ENCODE data around the gene FOXD2. TPM values are rescaled to one million over a fixed set of nuclear protein-coding genes. Genes with fewer than 3 reads are reported as not detected.

Gene FOXD2
- polyA plus RNA-seq, 1 experiment, result not detected

DNA sequence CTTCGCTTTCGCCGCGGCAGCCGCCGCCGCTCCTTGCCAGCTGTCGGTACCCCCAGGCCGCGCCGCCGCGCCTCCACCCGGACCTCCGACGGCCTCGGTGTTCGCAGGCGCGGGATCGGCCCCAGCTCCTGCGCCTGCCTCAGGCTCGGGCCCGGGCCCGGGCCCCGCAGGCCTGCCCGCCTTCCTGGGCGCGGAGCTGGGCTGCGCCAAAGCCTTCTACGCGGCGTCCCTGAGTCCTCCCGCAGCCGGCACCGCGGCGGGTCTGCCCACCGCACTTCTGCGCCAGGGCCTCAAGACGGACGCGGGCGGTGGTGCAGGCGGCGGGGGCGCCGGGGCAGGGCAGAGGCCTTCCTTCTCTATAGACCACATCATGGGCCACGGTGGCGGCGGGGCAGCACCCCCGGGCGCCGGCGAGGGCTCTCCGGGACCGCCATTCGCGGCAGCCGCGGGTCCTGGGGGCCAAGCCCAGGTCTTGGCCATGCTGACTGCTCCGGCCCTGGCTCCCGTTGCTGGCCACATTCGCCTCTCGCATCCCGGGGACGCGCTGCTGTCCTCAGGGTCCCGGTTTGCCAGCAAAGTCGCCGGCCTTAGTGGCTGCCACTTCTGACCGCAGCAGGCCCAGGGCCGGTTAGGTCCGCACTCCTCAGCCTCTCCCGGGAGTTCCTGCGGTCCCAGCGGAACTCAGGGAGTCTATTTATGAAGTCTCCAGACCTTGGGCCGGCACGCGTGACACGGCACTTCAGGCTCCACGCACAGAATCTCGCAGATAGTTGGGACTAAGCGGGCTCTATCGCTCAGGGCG, 1.4 kb downstream of the FOXD2 start:
- H3K27me3 ChIP-seq (ENCODE audit: control insufficient read depth, insufficient read depth, low read length), result peaks cover 51% of the 10 kb centered on the region
- CTCF ChIA-PET, result interaction anchor here (0.6 to 9.3 kb wide), 6 partner anchors 130 to 485 kb away, joined by 3 to 243 read pairs (median 20); no protein-coding TSS in a partner anchor
- DNase-seq (ENCODE audit: low read depth, low spot score), result no peak
- H3K4me3 ChIP-seq (ENCODE audit: low read depth, low read length), result no peak overlapping the region
- no peaks in the 10 kb centered on the region for H3K9me3 ChIP-seq (ENCODE audit: control insufficient read depth, insufficient read depth, low read length)
- POLR2A ChIA-PET, result no interaction called here
- TF ChIP-seq, protein P1, sequence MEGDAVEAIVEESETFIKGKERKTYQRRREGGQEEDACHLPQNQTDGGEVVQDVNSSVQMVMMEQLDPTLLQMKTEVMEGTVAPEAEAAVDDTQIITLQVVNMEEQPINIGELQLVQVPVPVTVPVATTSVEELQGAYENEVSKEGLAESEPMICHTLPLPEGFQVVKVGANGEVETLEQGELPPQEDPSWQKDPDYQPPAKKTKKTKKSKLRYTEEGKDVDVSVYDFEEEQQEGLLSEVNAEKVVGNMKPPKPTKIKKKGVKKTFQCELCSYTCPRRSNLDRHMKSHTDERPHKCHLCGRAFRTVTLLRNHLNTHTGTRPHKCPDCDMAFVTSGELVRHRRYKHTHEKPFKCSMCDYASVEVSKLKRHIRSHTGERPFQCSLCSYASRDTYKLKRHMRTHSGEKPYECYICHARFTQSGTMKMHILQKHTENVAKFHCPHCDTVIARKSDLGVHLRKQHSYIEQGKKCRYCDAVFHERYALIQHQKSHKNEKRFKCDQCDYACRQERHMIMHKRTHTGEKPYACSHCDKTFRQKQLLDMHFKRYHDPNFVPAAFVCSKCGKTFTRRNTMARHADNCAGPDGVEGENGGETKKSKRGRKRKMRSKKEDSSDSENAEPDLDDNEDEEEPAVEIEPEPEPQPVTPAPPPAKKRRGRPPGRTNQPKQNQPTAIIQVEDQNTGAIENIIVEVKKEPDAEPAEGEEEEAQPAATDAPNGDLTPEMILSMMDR (IDR thresholded peaks at IDR 0.05; ENCODE audit: low read depth, low read length), result no peak
- no peak overlapping the region for H3K27ac ChIP-seq (ENCODE audit: low read depth, low read length)

DNA sequence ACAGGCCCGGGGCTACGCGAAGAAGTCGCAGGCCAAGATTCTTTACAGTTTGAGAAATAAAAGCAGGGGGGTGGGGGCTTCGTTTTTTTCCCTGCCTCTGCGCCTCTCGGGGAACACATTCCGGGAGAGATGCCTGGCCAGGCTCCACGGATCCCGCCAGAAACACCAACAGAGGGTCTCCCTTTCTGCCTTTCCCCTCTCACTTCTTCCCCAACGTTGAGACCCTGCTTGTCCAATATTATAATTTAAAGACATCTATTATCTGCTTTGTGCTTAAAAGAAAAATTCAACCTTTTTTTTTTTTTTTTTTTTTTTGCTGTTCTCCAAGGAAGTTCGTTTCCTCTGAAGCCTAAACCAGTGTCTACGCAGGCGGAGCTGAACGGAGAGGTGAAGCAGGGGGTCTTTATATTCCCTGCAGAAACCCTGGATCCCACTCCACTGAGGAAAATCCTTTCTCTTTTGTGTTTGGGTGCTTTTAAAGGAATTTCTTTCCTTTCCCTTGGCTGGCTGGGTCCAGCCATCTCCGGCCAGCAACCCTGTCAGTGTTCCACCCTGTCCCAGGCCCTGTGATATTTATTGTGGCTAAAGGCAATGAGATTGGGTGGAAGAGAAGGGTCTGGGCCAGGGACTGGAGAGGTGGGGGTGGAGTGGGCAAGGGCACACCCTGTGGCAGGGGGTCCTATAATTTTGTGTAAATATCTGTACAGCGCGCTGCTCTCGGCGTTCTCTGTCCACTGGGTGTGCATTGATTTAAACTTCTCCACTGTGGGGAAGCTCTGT, 2.2 kb downstream of the FOXD2 start:
- ChIA-PET CTCF (interaction anchor here (0.7 to 3.4 kb wide), 5 partner anchors 8 to 298 kb away, joined by 3 to 19 read pairs (median 8); no protein-coding TSS in a partner anchor), POLR2A (no interaction called here)
- Histone ChIP-seq H3K4me3 (ENCODE audit: low read depth, low read length) (no peak overlapping the region), H3K27ac (ENCODE audit: low read depth, low read length) (no peak overlapping the region), H3K9me3 (ENCODE audit: control insufficient read depth, insufficient read depth, low read length) (no peaks in the 10 kb centered on the region), H3K27me3 (ENCODE audit: control insufficient read depth, insufficient read depth, low read length) (peaks cover 59% of the 10 kb centered on the region)
- DNase-seq (ENCODE audit: low read depth, low spot score), result no peak
- TF ChIP-seq, protein P1 (IDR thresholded peaks at IDR 0.05; ENCODE audit: low read depth, low read length), result no peak

DNA sequence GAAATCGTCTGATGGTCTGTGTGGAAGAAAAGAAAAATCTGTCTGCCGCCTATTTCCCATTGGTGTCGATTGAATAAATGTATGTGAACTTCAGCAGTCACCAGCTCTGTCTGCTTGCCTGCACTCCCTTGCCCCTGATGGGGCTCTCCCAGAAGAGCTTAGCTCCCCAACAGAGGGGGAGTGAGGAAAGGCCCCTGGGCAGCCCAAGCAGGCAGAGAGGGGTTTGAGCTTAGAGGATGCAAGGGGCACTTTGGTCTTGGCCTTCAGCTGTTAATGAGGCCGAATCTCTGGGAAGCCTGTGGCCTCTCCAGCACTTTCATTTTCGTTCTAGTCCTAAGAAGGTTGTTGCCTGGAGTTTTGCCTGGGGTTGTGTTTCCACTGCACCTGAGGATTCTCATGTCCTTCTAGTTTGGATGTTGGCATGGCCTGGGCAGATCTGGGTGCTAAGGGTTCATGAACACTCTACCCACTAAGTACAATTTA, 2.8 kb downstream of the FOXD2 start:
- TF ChIP-seq, protein P1 (IDR thresholded peaks at IDR 0.05; ENCODE audit: low read depth, low read length), result no peak
- POLR2A ChIA-PET, result no interaction called here
- Histone ChIP-seq H3K4me3 (ENCODE audit: low read depth, low read length) (no peak overlapping the region), H3K27me3 (ENCODE audit: control insufficient read depth, insufficient read depth, low read length) (peaks cover 65% of the 10 kb centered on the region), H3K9me3 (ENCODE audit: control insufficient read depth, insufficient read depth, low read length) (no peaks in the 10 kb centered on the region), H3K27ac (ENCODE audit: low read depth, low read length) (no peak overlapping the region)
- CTCF ChIA-PET, result interaction anchor here (0.7 to 3.4 kb wide), 8 partner anchors 9 to 297 kb away, joined by 3 to 19 read pairs (median 6); no protein-coding TSS in a partner anchor
- no peak for DNase-seq (ENCODE audit: low read depth, low spot score)

DNA sequence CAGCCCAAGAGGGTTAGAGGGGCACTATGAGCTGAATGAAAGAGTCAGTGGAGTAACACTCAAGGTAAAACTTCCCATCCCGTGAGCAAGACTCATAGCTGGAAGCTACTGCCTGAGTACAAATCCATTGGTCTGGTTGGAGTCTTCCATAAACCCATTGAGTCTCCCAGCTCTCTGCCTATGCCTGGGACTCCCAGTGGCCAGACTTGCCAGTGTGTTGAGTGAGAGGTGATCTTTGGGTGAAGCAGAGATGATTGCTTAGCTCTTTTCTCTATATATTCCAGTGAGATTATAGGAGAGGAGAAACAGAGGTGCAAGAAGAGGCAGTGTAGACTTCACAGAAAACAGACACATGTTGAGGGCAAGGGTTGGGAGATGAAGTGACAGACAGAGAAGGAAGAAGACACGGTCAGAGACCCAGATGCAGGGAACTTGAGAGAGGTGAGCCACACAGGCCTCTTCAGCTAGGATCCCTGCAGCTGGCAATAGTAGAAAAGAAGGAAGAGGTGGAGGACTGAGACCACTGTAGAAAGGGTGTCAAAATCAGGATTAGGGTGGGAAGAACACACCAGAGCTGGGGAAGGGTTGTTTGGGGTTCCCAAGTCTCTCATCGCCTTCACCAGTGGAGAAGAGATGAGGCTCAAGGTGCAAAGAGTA, 3.7 kb downstream of the FOXD2 start:
- DNase-seq (ENCODE audit: low read depth, low spot score), result no peak
- TF ChIP-seq, protein P1 (IDR thresholded peaks at IDR 0.05; ENCODE audit: low read depth, low read length), result no peak
- Histone ChIP-seq H3K27ac (ENCODE audit: low read depth, low read length) (no peak overlapping the region), H3K4me3 (ENCODE audit: low read depth, low read length) (no peak overlapping the region), H3K27me3 (ENCODE audit: control insufficient read depth, insufficient read depth, low read length) (peaks cover 74% of the 10 kb centered on the region), H3K9me3 (ENCODE audit: control insufficient read depth, insufficient read depth, low read length) (no peaks in the 10 kb centered on the region)
- ChIA-PET CTCF (interaction anchor here (0.6 to 3.4 kb wide), 7 partner anchors 8 to 284 kb away, joined by 3 to 19 read pairs (median 7); no protein-coding TSS in a partner anchor), POLR2A (interaction anchor here (0.6 kb wide), 1 partner anchor 7 kb away, joined by 3 read pairs; no protein-coding TSS in a partner anchor)
